K562 (cell line): ENCODE measurements around the gene GNAQ. TPM values are rescaled to one million over a fixed set of nuclear protein-coding genes. Genes with fewer than 3 reads are reported as not detected.
A peak's percentile ranks its signal among the peaks of the same experiment; 100 is the strongest.

Experiments
- FOXJ3 ChIP-seq: sonication (generic); formaldehyde crosslinking; IDR thresholded peaks from 2 replicates; pipeline ENCODE4 v1.4.0; 2020; ENCODE audit warnings: mild to moderate bottlenecking, missing genetic modification reagents
- MIER1 ChIP-seq: fragments of 450-650 bp; IDR thresholded peaks from 2 replicates; pipeline ENCODE4 v1.6.1; 2016; ENCODE audit warnings: antibody characterized with exemption, mild to moderate bottlenecking, low read depth
- NCOA6 ChIP-seq: fragments of 450-650 bp; IDR thresholded peaks from 2 replicates; pipeline ENCODE4 v1.6.1; 2017; ENCODE audit warnings: mild to moderate bottlenecking
- NKRF ChIP-seq: fragments of 450-650 bp; IDR thresholded peaks from 2 replicates; pipeline ENCODE4 v1.6.1; 2016; ENCODE audit warnings: borderline replicate concordance
- RFX7 ChIP-seq: fragments of 250-450 bp; sonication (Bioruptor Pico); IDR thresholded peaks from 2 replicates; pipeline ENCODE4 v1.5.1; 2021; ENCODE audit warnings: mild to moderate bottlenecking
- TCF7L2 ChIP-seq: fragments of 150-350 bp; IDR thresholded peaks from 2 replicates; pipeline ENCODE4 v1.6.1; 2016; ENCODE audit warnings: low read depth, mild to moderate bottlenecking, low read length, moderate library complexity
- XRCC3 ChIP-seq: fragments of 450-650 bp; IDR thresholded peaks from 2 replicates; pipeline ENCODE4 v1.6.1; 2017; ENCODE audit warnings: mild to moderate bottlenecking, moderate library complexity
- ZNF134 ChIP-seq: fragments of 250-450 bp; sonication (Bioruptor Pico); conservative IDR thresholded peaks from 2 replicates; pipeline ENCODE4 v1.4.0; 2020
- ZNF274 ChIP-seq: IDR thresholded peaks from 2 replicates; pipeline ENCODE4 v1.6.1; 2011; ENCODE audit warnings: low read depth, mild to moderate bottlenecking, low read length, moderate library complexity, borderline replicate concordance
- ZNF518B ChIP-seq: fragments of 250-450 bp; sonication (Bioruptor Pico); IDR thresholded peaks from 2 replicates; pipeline ENCODE4 v1.5.0; 2021; ENCODE audit warnings: mild to moderate bottlenecking, moderate library complexity
- ZNF639 ChIP-seq, 2 experiments: fragments of 200-800 bp in 1 of 2; sonication (Bioruptor generic) in 1 of 2; sonication (generic) in 1 of 2; formaldehyde crosslinking in 1 of 2; IDR thresholded peaks in 1 of 2; conservative IDR thresholded peaks in 1 of 2; 2 replicates each; pipeline versions ENCODE4 v1.5.0 to v1.6.1; 2016 to 2020; ENCODE audit warnings: missing compliant biosample characterization in 1 of 2, missing genetic modification characterization in 1 of 2, missing genetic modification reagents in 1 of 2
- ZNF717 ChIP-seq: fragments of 250-450 bp; sonication (Bioruptor Pico); IDR thresholded peaks from 2 replicates; pipeline ENCODE4 v1.5.0; 2021
- polyA plus RNA-seq, 8 experiments: library from polyadenylated mRNA; depleted of rRNA in 4 of 8; stranded (reverse) in 5 of 8; unstranded in 3 of 8; fragments of >200 nt; fragmentation: Nextera tagmentation in 2 of 8; fragmentation: Illumina TruSeq in 1 of 8; extraction: Ambion mirVana in 2 of 8; extraction: Trizol in 1 of 8; gene quantifications; 2 replicates each; pipeline versions ENCODE4 v1.2.1 to v1.2.3, GENCODE V29; 2011 to 2014; ENCODE audit warnings: inconsistent platforms in 1 of 8, missing spikeins in 1 of 8
- total RNA-seq, 7 experiments: library from RNA; depleted of rRNA in 6 of 7; stranded (reverse); fragments of >200 nt in 6 of 7; fragmentation: Illumina TruSeq in 2 of 7; extraction: Trizol in 2 of 7; gene quantifications; 2 replicates each; pipeline versions ENCODE4 v1.2.1 to v1.2.3, GENCODE V29; 2011 to 2021; ENCODE audit warnings: low replicate concordance in 1 of 7
- TF ChIP-seq, protein P1 (sequence below): sonication (generic); formaldehyde crosslinking; IDR thresholded peaks from 2 replicates; pipeline ENCODE4 v1.8.0; 2022; ENCODE audit warnings: mild to moderate bottlenecking, missing genetic modification reagents
- TF ChIP-seq, protein P2 (sequence below): sonication (generic); formaldehyde crosslinking; IDR thresholded peaks from 2 replicates; pipeline ENCODE4 v1.8.0; 2023; ENCODE audit warnings: mild to moderate bottlenecking, missing genetic modification reagents

Gene GNAQ
- total and polyA plus RNA-seq, 9 of the 15 experiments (the other 6 are each of a cell fraction or from before 2014, with no cell fraction given): 4.8 to 27.9 (median 17.5) TPM

GRCh38 chr9:77827104-77827784 is 204.4 kb downstream of the GNAQ start (continued):
- TF ChIP-seq ZNF639 (CRISPR knock-in tag; conservative IDR thresholded peaks at IDR 0.05 in 1 of 2, IDR thresholded peaks at IDR 0.05 in 1 of 2): no peak
- no peak for TF ChIP-seq RFX7
- TF ChIP-seq, protein P1, sequence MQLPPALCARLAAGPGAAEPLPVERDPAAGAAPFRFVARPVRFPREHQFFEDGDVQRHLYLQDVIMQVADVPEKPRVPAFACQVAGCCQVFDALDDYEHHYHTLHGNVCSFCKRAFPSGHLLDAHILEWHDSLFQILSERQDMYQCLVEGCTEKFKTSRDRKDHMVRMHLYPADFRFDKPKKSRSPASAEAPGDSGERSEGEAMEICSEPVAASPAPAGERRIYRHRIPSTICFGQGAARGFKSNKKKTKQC (CRISPR knock-in tag): no peak
- TF ChIP-seq ZNF518B (CRISPR knock-in tag): no peak
- TF ChIP-seq ZNF274: no peak
- TF ChIP-seq, protein P2, sequence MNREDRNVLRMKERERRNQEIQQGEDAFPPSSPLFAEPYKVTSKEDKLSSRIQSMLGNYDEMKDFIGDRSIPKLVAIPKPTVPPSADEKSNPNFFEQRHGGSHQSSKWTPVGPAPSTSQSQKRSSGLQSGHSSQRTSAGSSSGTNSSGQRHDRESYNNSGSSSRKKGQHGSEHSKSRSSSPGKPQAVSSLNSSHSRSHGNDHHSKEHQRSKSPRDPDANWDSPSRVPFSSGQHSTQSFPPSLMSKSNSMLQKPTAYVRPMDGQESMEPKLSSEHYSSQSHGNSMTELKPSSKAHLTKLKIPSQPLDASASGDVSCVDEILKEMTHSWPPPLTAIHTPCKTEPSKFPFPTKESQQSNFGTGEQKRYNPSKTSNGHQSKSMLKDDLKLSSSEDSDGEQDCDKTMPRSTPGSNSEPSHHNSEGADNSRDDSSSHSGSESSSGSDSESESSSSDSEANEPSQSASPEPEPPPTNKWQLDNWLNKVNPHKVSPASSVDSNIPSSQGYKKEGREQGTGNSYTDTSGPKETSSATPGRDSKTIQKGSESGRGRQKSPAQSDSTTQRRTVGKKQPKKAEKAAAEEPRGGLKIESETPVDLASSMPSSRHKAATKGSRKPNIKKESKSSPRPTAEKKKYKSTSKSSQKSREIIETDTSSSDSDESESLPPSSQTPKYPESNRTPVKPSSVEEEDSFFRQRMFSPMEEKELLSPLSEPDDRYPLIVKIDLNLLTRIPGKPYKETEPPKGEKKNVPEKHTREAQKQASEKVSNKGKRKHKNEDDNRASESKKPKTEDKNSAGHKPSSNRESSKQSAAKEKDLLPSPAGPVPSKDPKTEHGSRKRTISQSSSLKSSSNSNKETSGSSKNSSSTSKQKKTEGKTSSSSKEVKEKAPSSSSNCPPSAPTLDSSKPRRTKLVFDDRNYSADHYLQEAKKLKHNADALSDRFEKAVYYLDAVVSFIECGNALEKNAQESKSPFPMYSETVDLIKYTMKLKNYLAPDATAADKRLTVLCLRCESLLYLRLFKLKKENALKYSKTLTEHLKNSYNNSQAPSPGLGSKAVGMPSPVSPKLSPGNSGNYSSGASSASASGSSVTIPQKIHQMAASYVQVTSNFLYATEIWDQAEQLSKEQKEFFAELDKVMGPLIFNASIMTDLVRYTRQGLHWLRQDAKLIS (CRISPR knock-in tag): no peak
- no peak for TF ChIP-seq NCOA6
- no peak for TF ChIP-seq NKRF
- TF ChIP-seq TCF7L2: peak; percentile 29; the same call in 1 of the 2 replicates
- TF ChIP-seq ZNF717: no peak
- TF ChIP-seq XRCC3: no peak
- TF ChIP-seq FOXJ3 (CRISPR knock-in tag): no peak
- no peak for TF ChIP-seq MIER1
- no peak for TF ChIP-seq ZNF134
